GM19193 (cell line): ENCODE data around the gene RPS6KA5.

Source experiments
- POLR2A ChIP-seq: IDR thresholded peaks from 4 replicates; pipeline ENCODE4 v1.6.1; 2011; ENCODE audit not compliant: insufficient read depth, insufficient read length; ENCODE audit errors: extremely low read depth

Gene RPS6KA5

GRCh38 chr14:90853116-90853515 lies 207.3 kb downstream of the RPS6KA5 start:
- no peak for TF ChIP-seq POLR2A

- no peak for TF ChIP-seq POLR2A
These were observed 209.0 kb downstream of the RPS6KA5 start for GRCh38 chr14:90851327-90852036.

- no peak for TF ChIP-seq POLR2A
These were observed 210.0 kb downstream of the RPS6KA5 start for GRCh38 chr14:90850487-90850886.

- no peak for TF ChIP-seq POLR2A
These were observed 210.5 kb downstream of the RPS6KA5 start for GRCh38 chr14:90849787-90850444.

- TF ChIP-seq POLR2A: no peak
These were observed 211.3 kb downstream of the RPS6KA5 start for GRCh38 chr14:90848944-90849731.

- no peak for TF ChIP-seq POLR2A
These were observed 213.9 kb downstream of the RPS6KA5 start for GRCh38 chr14:90846511-90846910.

GRCh38 chr14:90844321-90844720 lies 216.1 kb downstream of the RPS6KA5 start:
- no peak for TF ChIP-seq POLR2A

- TF ChIP-seq POLR2A: no peak
These were observed 217.7 kb downstream of the RPS6KA5 start for GRCh38 chr14:90842726-90843125.

- TF ChIP-seq POLR2A: no peak
These were observed 220.6 kb downstream of the RPS6KA5 start for GRCh38 chr14:90839889-90840266.

GRCh38 chr14:90839024-90839888 lies 221.2 kb downstream of the RPS6KA5 start:
- no peak for TF ChIP-seq POLR2A

GRCh38 chr14:90837355-90837754 lies 223.1 kb downstream of the RPS6KA5 start:
- no peak for TF ChIP-seq POLR2A

- no peak for TF ChIP-seq POLR2A
These were observed 223.8 kb downstream of the RPS6KA5 start for GRCh38 chr14:90836692-90837063.

GRCh38 chr14:90831821-90832220 lies 228.6 kb downstream of the RPS6KA5 start:
- TF ChIP-seq POLR2A: no peak

GRCh38 chr14:90830931-90831701 lies 229.3 kb downstream of the RPS6KA5 start:
- no peak for TF ChIP-seq POLR2A
